ENCODE measurements around the gene RHBDL1.

DNA sequence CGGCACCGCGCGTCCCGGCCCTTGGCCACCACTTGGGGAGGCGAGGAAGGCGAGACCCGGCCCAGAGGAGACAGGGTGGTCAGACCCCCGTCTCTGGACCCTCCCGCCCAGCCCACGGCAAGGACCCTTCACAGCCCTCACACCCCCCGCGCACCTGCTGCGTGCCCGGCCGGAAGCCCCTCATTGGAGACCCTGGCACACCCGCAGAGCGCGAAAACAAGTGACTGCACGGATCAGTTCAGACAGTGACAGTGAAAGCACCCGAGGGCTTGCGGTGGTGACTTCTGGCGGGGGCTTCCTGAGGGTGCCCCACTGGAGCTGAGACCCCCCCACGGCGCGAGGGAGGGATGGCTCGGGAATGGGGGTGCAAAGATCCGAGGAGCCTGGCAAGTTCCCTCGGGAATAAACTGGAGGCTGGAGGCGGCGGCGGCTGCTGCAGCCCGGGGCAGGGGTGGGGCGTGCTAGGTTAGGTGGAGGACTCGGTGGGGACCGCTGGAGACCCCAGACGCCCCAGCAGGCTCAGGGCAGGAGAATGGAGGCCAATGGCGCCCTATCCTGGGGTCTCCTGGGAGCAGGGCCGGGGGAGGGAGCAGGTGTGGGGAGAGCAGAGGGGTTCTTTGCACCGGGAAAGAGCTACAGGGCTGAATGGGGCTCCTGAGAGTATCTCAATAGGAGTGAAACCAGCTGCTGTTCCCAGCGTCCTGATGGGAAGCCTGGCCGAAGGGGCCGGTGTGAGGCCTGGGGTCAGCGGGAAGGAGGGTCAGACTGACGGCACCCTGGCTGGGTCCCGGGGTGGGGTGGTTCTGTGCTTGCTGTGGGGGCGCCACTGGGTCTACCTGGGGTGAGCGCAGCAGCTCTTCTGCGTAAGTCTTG lies 31.0 kb downstream of the RHBDL1 start:
- TF ChIP-seq POLR2AphosphoS5 (IDR thresholded peaks at IDR 0.05; ENCODE audit: insufficient read depth, low read depth, low read length): no peak
- TF ChIP-seq, protein P1, sequence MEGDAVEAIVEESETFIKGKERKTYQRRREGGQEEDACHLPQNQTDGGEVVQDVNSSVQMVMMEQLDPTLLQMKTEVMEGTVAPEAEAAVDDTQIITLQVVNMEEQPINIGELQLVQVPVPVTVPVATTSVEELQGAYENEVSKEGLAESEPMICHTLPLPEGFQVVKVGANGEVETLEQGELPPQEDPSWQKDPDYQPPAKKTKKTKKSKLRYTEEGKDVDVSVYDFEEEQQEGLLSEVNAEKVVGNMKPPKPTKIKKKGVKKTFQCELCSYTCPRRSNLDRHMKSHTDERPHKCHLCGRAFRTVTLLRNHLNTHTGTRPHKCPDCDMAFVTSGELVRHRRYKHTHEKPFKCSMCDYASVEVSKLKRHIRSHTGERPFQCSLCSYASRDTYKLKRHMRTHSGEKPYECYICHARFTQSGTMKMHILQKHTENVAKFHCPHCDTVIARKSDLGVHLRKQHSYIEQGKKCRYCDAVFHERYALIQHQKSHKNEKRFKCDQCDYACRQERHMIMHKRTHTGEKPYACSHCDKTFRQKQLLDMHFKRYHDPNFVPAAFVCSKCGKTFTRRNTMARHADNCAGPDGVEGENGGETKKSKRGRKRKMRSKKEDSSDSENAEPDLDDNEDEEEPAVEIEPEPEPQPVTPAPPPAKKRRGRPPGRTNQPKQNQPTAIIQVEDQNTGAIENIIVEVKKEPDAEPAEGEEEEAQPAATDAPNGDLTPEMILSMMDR (IDR thresholded peaks at IDR 0.05; ENCODE audit: extremely low read depth in 1 of 2, insufficient read depth in 1 of 2, low read depth in 1 of 2, low read length in 2 of 2): no peak
- no peak for TF ChIP-seq POLR2A (IDR thresholded peaks at IDR 0.05; ENCODE audit: low read depth, low read length)
- TF ChIP-seq, protein P2, sequence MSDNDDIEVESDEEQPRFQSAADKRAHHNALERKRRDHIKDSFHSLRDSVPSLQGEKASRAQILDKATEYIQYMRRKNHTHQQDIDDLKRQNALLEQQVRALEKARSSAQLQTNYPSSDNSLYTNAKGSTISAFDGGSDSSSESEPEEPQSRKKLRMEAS (IDR thresholded peaks at IDR 0.05; ENCODE audit: insufficient read depth, insufficient read length): no peak
- peak; percentile 70 for TF ChIP-seq EZH2 (IDR thresholded peaks at IDR 0.05; ENCODE audit: borderline replicate concordance, low read depth, low read length, severe bottlenecking)
- TF ChIP-seq MYC (IDR thresholded peaks at IDR 0.05; ENCODE audit: low read depth, low read length): no peak
- no peak for TF ChIP-seq JUN (IDR thresholded peaks at IDR 0.05; ENCODE audit: borderline replicate concordance, insufficient read depth, insufficient read length, low read depth)
- no peak for TF ChIP-seq GATA2 (IDR thresholded peaks at IDR 0.05; ENCODE audit: insufficient read depth, insufficient read length, low read depth, low read length)

Measured in endothelial cell of umbilical vein (primary cell).